ENCODE data around the gene DPP8.
"Not testable (repeated sequence)": the region's sequence is repeated elsewhere in the genome, so short reads cannot be mapped to it uniquely, and the experiment has no call there.

DPP8 gene

GRCh38 chr15:65399997-65400396, 117.5 kb downstream of the DPP8 start:
- Histone ChIP-seq H3K4me1 (ENCODE audit: control insufficient read depth, low read depth, low read length) (peaks cover 18% of the 10 kb centered on the region), H3K9me3 (ENCODE audit: control insufficient read depth, low read depth, low read length) (no peaks in the 10 kb centered on the region), H3K27me3 (ENCODE audit: control insufficient read depth, insufficient read depth, low read length) (peaks cover 29% of the 10 kb centered on the region), H3K9ac (ENCODE audit: low read length) (no peak overlapping the region), H3K36me3 (ENCODE audit: control insufficient read depth, low read depth, low read length) (no peaks in the 10 kb centered on the region), H3K4me3 (ENCODE audit: low read length) (no peak overlapping the region), H3K27ac (ENCODE audit: low read length) (no peak overlapping the region)

- Histone ChIP-seq H3K27ac (ENCODE audit: low read length) (no peak overlapping the region), H3K4me1 (ENCODE audit: control insufficient read depth, low read depth, low read length) (peaks cover 18% of the 10 kb centered on the region), H3K9ac (ENCODE audit: low read length) (no peak overlapping the region), H3K4me3 (ENCODE audit: low read length) (no peak overlapping the region), H3K9me3 (ENCODE audit: control insufficient read depth, low read depth, low read length) (no peaks in the 10 kb centered on the region), H3K36me3 (ENCODE audit: control insufficient read depth, low read depth, low read length) (no peaks in the 10 kb centered on the region), H3K27me3 (ENCODE audit: control insufficient read depth, insufficient read depth, low read length) (peaks cover 32% of the 10 kb centered on the region)
Observed at GRCh38 chr15:65399001-65399706, 118.3 kb downstream of the DPP8 start.

- peaks cover 14% of the 10 kb centered on the region for H3K4me1 ChIP-seq (ENCODE audit: control insufficient read depth, low read depth, low read length)
- peaks cover 32% of the 10 kb centered on the region for H3K27me3 ChIP-seq (ENCODE audit: control insufficient read depth, insufficient read depth, low read length)
- not testable (repeated sequence) for H3K36me3 ChIP-seq (ENCODE audit: control insufficient read depth, low read depth, low read length); H3K9ac ChIP-seq (ENCODE audit: low read length); H3K27ac ChIP-seq (ENCODE audit: low read length); H3K9me3 ChIP-seq (ENCODE audit: control insufficient read depth, low read depth, low read length); H3K4me3 ChIP-seq (ENCODE audit: low read length)
Observed at GRCh38 chr15:65398486-65398885, 119.0 kb downstream of the DPP8 start.

DNA sequence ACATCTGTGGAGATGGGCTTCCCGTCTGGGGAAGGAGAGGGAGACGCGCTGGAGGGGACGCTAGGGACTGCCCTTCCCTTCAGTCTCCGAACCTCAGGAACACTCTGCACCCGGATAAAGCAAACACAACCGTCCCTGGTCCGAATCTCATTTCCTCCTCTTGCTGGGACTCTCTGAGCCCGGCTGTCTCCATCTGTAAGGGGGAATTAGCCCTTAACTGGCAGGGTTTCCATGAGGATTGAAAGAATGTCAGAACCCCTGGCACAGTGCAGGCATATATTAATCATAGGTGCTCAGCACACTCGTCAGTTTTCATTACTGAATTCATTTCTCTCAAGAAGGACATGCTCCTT, 120.5 kb downstream of the DPP8 start:
- H3K27ac ChIP-seq (ENCODE audit: low read length) = no peak overlapping the region
- peaks cover 4% of the 10 kb centered on the region for H3K36me3 ChIP-seq (ENCODE audit: control insufficient read depth, low read depth, low read length)
- no peaks in the 10 kb centered on the region for H3K9me3 ChIP-seq (ENCODE audit: control insufficient read depth, low read depth, low read length)
- peak overlapping the region; percentile 41 for H3K4me3 ChIP-seq (ENCODE audit: low read length)
- H3K4me1 ChIP-seq (ENCODE audit: control insufficient read depth, low read depth, low read length) = peaks cover 12% of the 10 kb centered on the region
- H3K27me3 ChIP-seq (ENCODE audit: control insufficient read depth, insufficient read depth, low read length) = peaks cover 32% of the 10 kb centered on the region
- no peak overlapping the region for H3K9ac ChIP-seq (ENCODE audit: low read length)

GRCh38 chr15:65396283-65396964, 121.1 kb downstream of the DPP8 start:
- Histone ChIP-seq H3K27ac (ENCODE audit: low read length) (no peak overlapping the region), H3K9ac (ENCODE audit: low read length) (no peak overlapping the region), H3K9me3 (ENCODE audit: control insufficient read depth, low read depth, low read length) (no peaks in the 10 kb centered on the region), H3K4me3 (ENCODE audit: low read length) (peak overlapping the region; percentile 41), H3K27me3 (ENCODE audit: control insufficient read depth, insufficient read depth, low read length) (peaks cover 32% of the 10 kb centered on the region), H3K36me3 (ENCODE audit: control insufficient read depth, low read depth, low read length) (peaks cover 5% of the 10 kb centered on the region), H3K4me1 (ENCODE audit: control insufficient read depth, low read depth, low read length) (peaks cover 7% of the 10 kb centered on the region)

- Histone ChIP-seq H3K27ac (ENCODE audit: low read length) (no peak overlapping the region), H3K27me3 (ENCODE audit: control insufficient read depth, insufficient read depth, low read length) (peaks cover 32% of the 10 kb centered on the region), H3K9ac (ENCODE audit: low read length) (no peak overlapping the region), H3K9me3 (ENCODE audit: control insufficient read depth, low read depth, low read length) (no peaks in the 10 kb centered on the region), H3K4me1 (ENCODE audit: control insufficient read depth, low read depth, low read length) (peaks cover under 1% of the 10 kb centered on the region), H3K36me3 (ENCODE audit: control insufficient read depth, low read depth, low read length) (peaks cover 9% of the 10 kb centered on the region), H3K4me3 (ENCODE audit: low read length) (no peak overlapping the region)
Observed at GRCh38 chr15:65395567-65396202, 121.8 kb downstream of the DPP8 start.

DNA sequence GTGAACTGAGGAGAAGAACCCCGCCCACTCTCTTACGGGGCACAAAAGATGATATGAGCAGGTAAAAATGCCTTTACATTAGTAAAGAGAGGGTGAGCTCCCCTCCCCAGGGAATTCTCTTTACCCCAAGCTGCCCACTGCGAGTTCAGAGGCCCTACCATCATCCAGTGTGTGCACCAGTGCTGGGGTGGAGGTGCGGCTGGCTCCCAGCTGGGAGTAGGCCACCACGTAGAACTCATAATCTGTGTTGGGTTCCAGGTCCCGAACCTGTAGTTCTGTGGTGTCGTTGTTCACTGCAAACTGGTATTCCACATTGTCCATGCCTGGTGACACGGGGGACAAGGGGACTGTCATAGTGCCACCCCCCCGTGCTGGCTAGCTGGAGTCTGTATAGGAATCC, 122.6 kb downstream of the DPP8 start:
- Histone ChIP-seq H3K27ac (ENCODE audit: low read length) (no peak overlapping the region), H3K4me3 (ENCODE audit: low read length) (no peak overlapping the region), H3K9ac (ENCODE audit: low read length) (no peak overlapping the region), H3K27me3 (ENCODE audit: control insufficient read depth, insufficient read depth, low read length) (peaks cover 32% of the 10 kb centered on the region), H3K36me3 (ENCODE audit: control insufficient read depth, low read depth, low read length) (peaks cover 9% of the 10 kb centered on the region), H3K4me1 (ENCODE audit: control insufficient read depth, low read depth, low read length) (no peaks in the 10 kb centered on the region), H3K9me3 (ENCODE audit: control insufficient read depth, low read depth, low read length) (no peaks in the 10 kb centered on the region)

DNA sequence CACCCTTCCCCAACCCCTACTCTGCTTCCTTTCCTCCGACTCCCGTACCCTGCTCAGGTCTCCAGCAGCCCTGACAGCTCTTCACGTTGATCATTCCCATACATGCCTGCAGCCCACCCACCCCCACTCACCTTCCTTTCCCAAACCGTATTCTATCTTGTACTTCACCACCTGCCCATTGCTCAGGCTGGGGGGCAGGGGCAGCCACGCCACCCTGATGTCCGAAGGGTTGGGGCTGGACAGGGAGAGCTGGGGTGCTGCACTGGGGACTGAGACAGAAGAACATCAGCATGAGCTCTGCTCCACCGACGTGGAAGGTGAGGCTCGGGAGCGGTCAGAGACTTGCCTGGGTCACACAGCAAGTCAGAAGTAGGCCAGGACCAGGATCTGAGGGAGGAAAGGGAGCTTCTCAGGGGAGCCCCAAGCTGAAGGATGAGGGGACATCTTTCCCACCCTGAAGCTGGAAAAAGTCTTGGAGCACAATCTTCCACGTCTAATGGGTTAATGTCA, 123.2 kb downstream of the DPP8 start:
- Histone ChIP-seq H3K27me3 (ENCODE audit: control insufficient read depth, insufficient read depth, low read length) (peaks cover 32% of the 10 kb centered on the region), H3K4me3 (ENCODE audit: low read length) (no peak overlapping the region), H3K9ac (ENCODE audit: low read length) (no peak overlapping the region), H3K4me1 (ENCODE audit: control insufficient read depth, low read depth, low read length) (no peaks in the 10 kb centered on the region), H3K36me3 (ENCODE audit: control insufficient read depth, low read depth, low read length) (peaks cover 9% of the 10 kb centered on the region), H3K27ac (ENCODE audit: low read length) (no peak overlapping the region), H3K9me3 (ENCODE audit: control insufficient read depth, low read depth, low read length) (no peaks in the 10 kb centered on the region)

DNA sequence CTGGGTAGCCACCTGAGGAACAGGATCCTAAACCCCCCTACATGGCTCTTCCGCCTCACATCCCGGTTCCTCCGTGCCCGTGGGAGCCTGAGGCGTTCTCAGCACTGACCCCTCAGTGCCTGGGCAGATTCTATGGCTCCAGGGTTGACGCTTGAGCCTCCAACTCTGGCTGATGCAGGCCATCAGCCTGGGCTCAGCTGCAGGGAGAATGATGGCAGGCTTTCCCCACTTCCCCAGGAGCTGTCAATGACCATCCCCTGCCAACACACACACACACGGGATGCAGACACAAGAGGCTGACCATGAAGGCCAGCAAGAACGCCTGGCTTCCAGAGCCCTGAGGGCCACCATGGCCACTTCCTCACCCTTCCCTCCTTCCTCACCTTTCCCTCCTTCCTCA, 123.9 kb downstream of the DPP8 start:
- H3K9ac ChIP-seq (ENCODE audit: low read length) = no peak overlapping the region
- H3K36me3 ChIP-seq (ENCODE audit: control insufficient read depth, low read depth, low read length) = peaks cover 15% of the 10 kb centered on the region
- no peaks in the 10 kb centered on the region for H3K9me3 ChIP-seq (ENCODE audit: control insufficient read depth, low read depth, low read length)
- H3K27ac ChIP-seq (ENCODE audit: low read length) = no peak overlapping the region
- H3K4me3 ChIP-seq (ENCODE audit: low read length) = no peak overlapping the region
- peaks cover 32% of the 10 kb centered on the region for H3K27me3 ChIP-seq (ENCODE audit: control insufficient read depth, insufficient read depth, low read length)
- H3K4me1 ChIP-seq (ENCODE audit: control insufficient read depth, low read depth, low read length) = no peaks in the 10 kb centered on the region

GRCh38 chr15:65393091-65393490, 124.4 kb downstream of the DPP8 start:
- peaks cover 32% of the 10 kb centered on the region for H3K27me3 ChIP-seq (ENCODE audit: control insufficient read depth, insufficient read depth, low read length)
- H3K9me3 ChIP-seq (ENCODE audit: control insufficient read depth, low read depth, low read length) = no peaks in the 10 kb centered on the region
- H3K36me3 ChIP-seq (ENCODE audit: control insufficient read depth, low read depth, low read length) = peaks cover 18% of the 10 kb centered on the region

More at GRCh38 chr15:65393091-65393490, 124.4 kb downstream of the DPP8 start:
- no peaks in the 10 kb centered on the region for H3K4me1 ChIP-seq (ENCODE audit: control insufficient read depth, low read depth, low read length)
- no peak overlapping the region for H3K27ac ChIP-seq (ENCODE audit: low read length)
- H3K9ac ChIP-seq (ENCODE audit: low read length) = no peak overlapping the region
- no peak overlapping the region for H3K4me3 ChIP-seq (ENCODE audit: low read length)

All from iPS-18a (cell line).